Mesenchymal stem cell (in vitro differentiated cells and primary cell): Measurements from ENCODE around the gene DKK3.
"Not testable (repeated sequence)": the region's sequence is repeated elsewhere in the genome, so short reads cannot be mapped to it uniquely, and the experiment has no call there.

Experiments
- DNase-seq: peaks from one replicate; pipeline ENCODE4 v3.0.0-alpha.2; 2013
- H2AFZ ChIP-seq: one replicate; pipeline ENCODE4 v1.6.1; 2013; ENCODE audit warnings: low read depth, mild to moderate bottlenecking, control low read depth, inconsistent platforms, low read length, moderate library complexity
- H2AK5ac ChIP-seq: 2 replicates; pipeline ENCODE4 v1.6.1; 2013; ENCODE audit warnings: low read length, moderate library complexity, mild to moderate bottlenecking, inconsistent platforms; ENCODE audit not compliant: severe bottlenecking
- H2BK120ac ChIP-seq: one replicate; pipeline ENCODE4 v1.6.1; 2013; ENCODE audit warnings: low read depth, mild to moderate bottlenecking, inconsistent platforms, low read length, moderate library complexity
- H2BK12ac ChIP-seq, 2 experiments: one replicate each; pipeline ENCODE4 v1.6.1; 2013; ENCODE audit warnings: inconsistent platforms in 2 of 2, low read length in 2 of 2, mild to moderate bottlenecking in 2 of 2, moderate library complexity in 2 of 2, control low read depth in 1 of 2
- H2BK15ac ChIP-seq: one replicate; pipeline ENCODE4 v1.6.1; 2013; ENCODE audit warnings: mild to moderate bottlenecking, low read depth, inconsistent platforms; ENCODE audit not compliant: poor library complexity, severe bottlenecking
- H2BK5ac ChIP-seq: 2 replicates; pipeline ENCODE4 v1.6.1; 2013; ENCODE audit warnings: low read depth, mild to moderate bottlenecking, low read length, control low read depth, inconsistent platforms; ENCODE audit not compliant: poor library complexity, severe bottlenecking
- H3K14ac ChIP-seq, 2 experiments: one replicate each; pipeline ENCODE4 v1.6.1; 2013; ENCODE audit warnings: inconsistent platforms in 2 of 2, low read length in 2 of 2, control low read depth in 1 of 2, mild to moderate bottlenecking in 1 of 2, moderate library complexity in 1 of 2
- H3K18ac ChIP-seq, 2 experiments: one replicate each; pipeline ENCODE4 v1.6.1; 2013; ENCODE audit warnings: inconsistent platforms in 2 of 2, low read length in 2 of 2, control low read depth in 1 of 2, low read depth in 1 of 2, mild to moderate bottlenecking in 1 of 2
- H3K23ac ChIP-seq, 2 experiments: one replicate each; pipeline ENCODE4 v1.6.1; 2013; ENCODE audit warnings: inconsistent platforms in 2 of 2, low read length in 2 of 2, mild to moderate bottlenecking in 2 of 2, moderate library complexity in 2 of 2, control low read depth in 1 of 2
- H3K27ac ChIP-seq: 2 replicates; pipeline ENCODE4 v1.5.1; 2013; ENCODE audit warnings: mild to moderate bottlenecking, moderate library complexity, low read length, control low read depth, inconsistent platforms; ENCODE audit not compliant: poor library complexity, severe bottlenecking
- H3K27me3 ChIP-seq, 2 experiments: 2 replicates each; pipeline versions ENCODE4 v1.6.1 to v1.7.0; 2013; ENCODE audit warnings: low read length in 2 of 2, mild to moderate bottlenecking in 2 of 2, moderate library complexity in 2 of 2, control low read depth in 1 of 2, inconsistent platforms in 1 of 2; ENCODE audit not compliant: control insufficient read depth in 1 of 2, insufficient read depth in 1 of 2
- H3K36me3 ChIP-seq, 2 experiments: 2 replicates each; pipeline versions ENCODE4 v1.6.1 to v1.7.0; 2013; ENCODE audit warnings: low read length in 2 of 2, control low read depth in 1 of 2, inconsistent platforms in 1 of 2, low read depth in 1 of 2, mild to moderate bottlenecking in 1 of 2; ENCODE audit not compliant: insufficient read depth in 2 of 2, control insufficient read depth in 1 of 2
- H3K4ac ChIP-seq, 2 experiments: one replicate each; pipeline ENCODE4 v1.6.1; 2013; ENCODE audit warnings: inconsistent platforms in 2 of 2, low read length in 2 of 2, mild to moderate bottlenecking in 2 of 2, moderate library complexity in 2 of 2, control low read depth in 1 of 2, low read depth in 1 of 2
- H3K4me1 ChIP-seq: 2 replicates; pipeline ENCODE4 v1.6.1; 2013; ENCODE audit warnings: low read depth, low read length, control low read depth; ENCODE audit not compliant: control insufficient read depth, insufficient read depth
- H3K4me2 ChIP-seq: 2 replicates; pipeline ENCODE4 v1.6.1; 2013; ENCODE audit warnings: low read length, mild to moderate bottlenecking, inconsistent platforms; ENCODE audit not compliant: poor library complexity, severe bottlenecking
- H3K4me3 ChIP-seq, 2 experiments: 2 replicates each; pipeline versions ENCODE4 v1.5.1 to v1.7.0; 2013; ENCODE audit warnings: low read length in 2 of 2, mild to moderate bottlenecking in 2 of 2, control low read depth in 1 of 2, low read depth in 1 of 2; ENCODE audit not compliant: insufficient read depth in 1 of 2
- H3K79me1 ChIP-seq: replicated peaks from 2 replicates; pipeline ENCODE4 v1.6.1; 2013; ENCODE audit warnings: mild to moderate bottlenecking, control low read depth, low read length, inconsistent platforms; ENCODE audit not compliant: poor library complexity, severe bottlenecking
- H3K9ac ChIP-seq: 2 replicates; pipeline ENCODE4 v1.7.0; 2013; ENCODE audit warnings: mild to moderate bottlenecking, low read length, moderate library complexity
- H3K9me3 ChIP-seq: 2 replicates; pipeline ENCODE4 v1.7.0; 2013; ENCODE audit warnings: mild to moderate bottlenecking, low read length; ENCODE audit not compliant: control insufficient read depth
- H4K8ac ChIP-seq: one replicate; pipeline ENCODE4 v1.6.1; 2013; ENCODE audit warnings: inconsistent platforms, mild to moderate bottlenecking, low read length, moderate library complexity
- H4K91ac ChIP-seq: one replicate; pipeline ENCODE4 v1.6.1; 2013; ENCODE audit warnings: mild to moderate bottlenecking, low read length, inconsistent platforms
- WGBS: methylation state at CpG from one replicate; pipeline ENCODE4 v1.1.7; 2013; ENCODE audit warnings: mixed read lengths; 5-methylcytosine and 5-hydroxymethylcytosine counted together

Gene DKK3

DNA sequence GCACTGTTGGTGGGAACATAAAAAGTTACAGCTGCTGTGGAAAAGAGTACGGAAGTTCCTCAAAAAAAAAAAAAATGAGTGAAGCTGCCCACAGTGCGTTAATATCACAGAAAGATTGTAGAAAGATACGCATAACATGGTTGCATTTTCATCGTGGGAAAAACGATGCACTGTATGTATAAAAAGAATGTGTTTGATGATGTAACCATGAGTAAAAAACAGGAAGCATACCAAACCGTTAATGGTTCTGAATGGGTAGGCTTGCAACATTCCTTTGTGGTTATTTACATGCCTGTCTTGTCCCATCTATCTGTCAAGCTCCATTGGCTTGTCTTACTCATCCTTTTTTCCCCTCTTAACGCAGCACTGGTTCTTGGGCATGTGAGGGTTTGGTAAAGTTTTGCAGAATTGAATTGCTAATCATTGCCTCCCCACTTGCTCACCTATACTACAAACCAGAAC is 33.8 kb upstream of the DKK3 start:
- WGBS = 1% methylated on average over 5 of the region's 7 CpGs
- H2AK5ac ChIP-seq = peak overlapping the region; percentile 85
- no peaks in the 10 kb centered on the region for H3K36me3 ChIP-seq
- peak overlapping the region; percentile 95 for H3K27ac ChIP-seq
- no peak overlapping the region for H3K4me2 ChIP-seq
- H2AFZ ChIP-seq = no peak overlapping the region
- H4K91ac ChIP-seq = no peak overlapping the region
- H3K14ac ChIP-seq = no peak overlapping the region
- peak; percentile 98 for DNase-seq
- no peak overlapping the region for H2BK12ac ChIP-seq
- no peak overlapping the region for H3K18ac ChIP-seq
- peaks cover 16% of the 10 kb centered on the region for H3K4me1 ChIP-seq
- no peak overlapping the region for H4K8ac ChIP-seq
- no peak overlapping the region for H3K4me3 ChIP-seq
- no peak overlapping the region for H2BK120ac ChIP-seq
- H3K9me3 ChIP-seq = no peaks in the 10 kb centered on the region
- no peaks in the 10 kb centered on the region for H3K27me3 ChIP-seq
- H2BK15ac ChIP-seq = no peak overlapping the region
- H3K4ac ChIP-seq = no peak overlapping the region
- H3K79me1 ChIP-seq = no peaks in the 10 kb centered on the region
- H3K9ac ChIP-seq = no peak overlapping the region
- H3K23ac ChIP-seq = no peak overlapping the region
- peak overlapping the region; percentile 87 for H2BK5ac ChIP-seq

DNA sequence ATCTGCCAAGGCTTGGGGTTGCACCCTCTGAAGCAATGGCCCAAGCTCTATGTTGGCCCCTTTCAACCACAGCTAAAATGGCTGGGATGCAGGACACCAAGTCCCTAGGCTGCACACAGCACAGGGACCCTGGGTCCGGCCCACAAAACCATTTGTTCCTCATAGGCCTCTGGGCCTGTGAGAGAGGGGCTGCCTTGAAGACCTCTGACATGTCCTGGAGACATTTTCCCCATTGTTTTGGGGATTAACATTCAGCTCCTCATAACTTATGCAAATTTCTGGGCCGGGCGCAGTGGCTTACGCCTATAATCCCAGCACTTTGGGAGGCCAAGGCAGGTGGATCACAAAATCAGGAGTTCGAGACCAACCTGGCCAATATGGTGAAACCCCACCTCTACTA is 32.3 kb upstream of the DKK3 start:
- not testable (repeated sequence) for H3K36me3 ChIP-seq, H3K79me1 ChIP-seq, H3K4me2 ChIP-seq, DNase-seq, H2AFZ ChIP-seq, H4K8ac ChIP-seq, H3K27me3 ChIP-seq, H2BK5ac ChIP-seq, H4K91ac ChIP-seq, H3K4me3 ChIP-seq, H3K18ac ChIP-seq, H3K14ac ChIP-seq, H2BK120ac ChIP-seq, H3K27ac ChIP-seq, H3K9ac ChIP-seq, H2BK12ac ChIP-seq, H2BK15ac ChIP-seq, H3K23ac ChIP-seq, H3K4me1 ChIP-seq, H3K9me3 ChIP-seq
- H2AK5ac ChIP-seq = peak overlapping the region; percentile 16
- H3K4ac ChIP-seq = peak overlapping the region in 1 of 2 experiments; percentile 71
- 98% methylated on average over 5 of the region's 5 CpGs for WGBS

DNA sequence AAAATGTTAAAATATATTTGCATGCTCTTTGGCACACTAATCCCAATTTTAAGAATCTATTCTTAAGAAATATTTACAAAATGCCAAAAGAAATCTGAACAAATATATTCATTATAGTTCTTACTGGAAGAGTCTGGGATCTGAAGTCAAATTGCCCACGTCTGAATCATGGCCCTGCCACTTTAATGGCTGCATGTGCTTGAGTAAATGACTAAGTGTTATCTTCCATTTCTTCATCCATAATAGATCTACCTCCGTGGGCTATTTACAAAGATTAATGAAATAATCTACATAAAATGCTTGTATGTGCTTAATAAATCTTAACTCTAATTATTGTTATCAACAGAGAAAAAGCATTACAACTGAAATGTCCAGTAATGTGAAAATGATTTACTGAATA is 24.5 kb upstream of the DKK3 start:
- no peak for DNase-seq
- H2BK12ac ChIP-seq = no peak overlapping the region
- no peak overlapping the region for H2BK120ac ChIP-seq
- no peak overlapping the region for H4K8ac ChIP-seq
- H3K4me3 ChIP-seq = no peak overlapping the region
- H3K4ac ChIP-seq = no peak overlapping the region
- H2BK5ac ChIP-seq = no peak overlapping the region
- H2AFZ ChIP-seq = no peak overlapping the region
- no peak overlapping the region for H3K14ac ChIP-seq
- H3K27ac ChIP-seq = no peak overlapping the region
- no peak overlapping the region for H3K18ac ChIP-seq
- no peak overlapping the region for H2BK15ac ChIP-seq
- no peak overlapping the region for H3K4me2 ChIP-seq
- no peak overlapping the region for H4K91ac ChIP-seq
- no peak overlapping the region for H2AK5ac ChIP-seq
- H3K36me3 ChIP-seq = no peaks in the 10 kb centered on the region
- H3K9ac ChIP-seq = no peak overlapping the region
- no peaks in the 10 kb centered on the region for H3K9me3 ChIP-seq
- H3K27me3 ChIP-seq = no peaks in the 10 kb centered on the region
- H3K23ac ChIP-seq = no peak overlapping the region
- no peaks in the 10 kb centered on the region for H3K79me1 ChIP-seq
- WGBS = no CpG with 5 or more reads among the region's 2 CpGs
- H3K4me1 ChIP-seq = peaks cover 6% of the 10 kb centered on the region

DNA sequence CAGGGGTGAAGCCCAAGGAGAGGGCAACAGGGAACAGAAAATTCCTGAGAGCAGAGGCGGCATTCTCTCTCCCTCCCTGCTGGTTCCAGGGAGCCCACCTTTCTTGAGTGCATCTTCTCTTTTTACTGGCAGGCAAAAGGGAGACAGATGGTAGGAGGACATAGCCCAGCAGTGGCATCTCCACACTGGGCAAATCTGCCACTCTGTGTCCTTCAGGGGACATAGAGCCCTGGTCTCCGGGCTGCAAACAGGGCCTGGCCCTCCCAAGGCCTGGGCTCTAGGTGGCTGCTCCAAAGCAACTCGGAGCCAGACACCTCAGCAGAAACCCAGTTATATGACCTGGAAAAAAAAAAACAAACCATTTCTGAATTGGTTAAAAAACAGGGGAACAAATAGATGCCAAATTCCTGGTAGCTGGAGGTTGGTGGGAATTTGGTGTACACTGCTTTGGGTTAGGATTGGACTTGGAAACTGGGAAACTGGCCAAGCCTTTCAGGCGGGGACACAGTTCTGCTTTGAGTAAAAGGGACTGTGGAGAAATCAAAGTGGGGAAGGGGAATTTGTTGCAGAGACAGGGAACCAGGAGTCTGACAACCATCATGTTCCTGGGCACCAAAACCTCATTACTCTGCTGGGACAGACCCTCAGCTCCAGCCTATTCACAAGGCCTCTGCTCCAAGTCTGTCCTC is 23.6 kb upstream of the DKK3 start:
- Histone ChIP-seq H3K23ac (no peak overlapping the region), H3K27me3 (no peaks in the 10 kb centered on the region), H3K4me3 (no peak overlapping the region), H3K9me3 (no peaks in the 10 kb centered on the region), H3K79me1 (no peaks in the 10 kb centered on the region), H3K4me1 (peaks cover 9% of the 10 kb centered on the region), H3K27ac (no peak overlapping the region), H2AFZ (no peak overlapping the region), H3K14ac (no peak overlapping the region), H2AK5ac (peak overlapping the region; percentile 47), H2BK5ac (no peak overlapping the region), H4K8ac (no peak overlapping the region), H3K36me3 (no peaks in the 10 kb centered on the region), H2BK120ac (peak overlapping the region; percentile 24), H3K4me2 (no peak overlapping the region), H3K18ac (no peak overlapping the region), H3K4ac (no peak overlapping the region), H2BK15ac (no peak overlapping the region), H2BK12ac (peak overlapping the region in 1 of 2 experiments; percentile 81), H3K9ac (no peak overlapping the region), H4K91ac (no peak overlapping the region)
- 100% methylated on average over 4 of the region's 4 CpGs for WGBS
- no peak for DNase-seq
